SK-N-SH (cell line): Measurements from ENCODE around the gene RGL4.

Source experiments
- CTCF ChIP-seq: fragments of 200-600 bp; sonication (generic); IDR thresholded peaks from 2 replicates; pipeline ENCODE4 v1.6.1; 2017; ENCODE audit warnings: antibody characterized with exemption, mild to moderate bottlenecking, moderate library complexity
- EP300 ChIP-seq, 2 experiments: IDR thresholded peaks; 2 replicates each; pipeline versions ENCODE4 v1.4.0 to v1.6.1; 2012; ENCODE audit warnings: borderline replicate concordance in 1 of 2, low read depth in 1 of 2, low read length in 1 of 2
- EZH2phosphoT487 ChIP-seq: fragments of 200-600 bp; sonication (generic); IDR thresholded peaks from 2 replicates; pipeline ENCODE4 v1.6.1; 2017; ENCODE audit warnings: low read depth, mixed run types, mild to moderate bottlenecking, antibody characterized with exemption, moderate library complexity, borderline replicate concordance
- MAX ChIP-seq: IDR thresholded peaks from 2 replicates; pipeline ENCODE4 v1.4.0; 2012; ENCODE audit warnings: low read depth
- POLR2AphosphoS5 ChIP-seq: IDR thresholded peaks from 2 replicates; pipeline ENCODE4 v1.6.1; 2012; ENCODE audit warnings: low read depth, low read length
- RAD21 ChIP-seq: IDR thresholded peaks from 2 replicates; pipeline ENCODE4 v1.6.1; 2012; ENCODE audit warnings: mild to moderate bottlenecking, low read length
- REST ChIP-seq: IDR thresholded peaks from 2 replicates; pipeline ENCODE4 v1.6.1; 2012; ENCODE audit warnings: mild to moderate bottlenecking, low read depth, low read length, moderate library complexity
- RFX5 ChIP-seq: IDR thresholded peaks from 2 replicates; pipeline ENCODE4 v1.6.1; 2012; ENCODE audit warnings: mild to moderate bottlenecking, improper control_type of control experiment, low read length
- SIN3A ChIP-seq: IDR thresholded peaks from 2 replicates; pipeline ENCODE4 v1.6.1; 2012; ENCODE audit warnings: low read depth, mild to moderate bottlenecking, low read length, moderate library complexity, borderline replicate concordance
- SMC3 ChIP-seq: IDR thresholded peaks from 2 replicates; pipeline ENCODE4 v1.6.1; 2012; ENCODE audit warnings: low read depth, low read length, improper control_type of control experiment
- TAF1 ChIP-seq: IDR thresholded peaks from 2 replicates; pipeline ENCODE4 v1.6.1; 2012; ENCODE audit warnings: low read depth, mild to moderate bottlenecking, low read length, moderate library complexity, borderline replicate concordance
- TEAD4 ChIP-seq: IDR thresholded peaks from 2 replicates; pipeline ENCODE4 v1.4.0; 2012; ENCODE audit warnings: mild to moderate bottlenecking, borderline replicate concordance; ENCODE audit not compliant: insufficient read depth
- USF2 ChIP-seq: fragments of 150-350 bp; IDR thresholded peaks from 2 replicates; pipeline ENCODE4 v1.6.1; 2017; ENCODE audit warnings: antibody characterized with exemption, low read length, low read depth, borderline replicate concordance

- TF ChIP-seq CTCF (no peak), SIN3A (no peak), USF2 (no peak), EZH2phosphoT487 (no peak), TAF1 (no peak), POLR2AphosphoS5 (no peak), TEAD4 (no peak), REST (no peak), RFX5 (no peak), RAD21 (no peak), MAX (no peak), EP300 (IDR thresholded peaks at IDR 0.05; ENCODE audit: borderline replicate concordance in 1 of 2, low read depth in 1 of 2, low read length in 1 of 2) (no peak), SMC3 (no peak)
Measured at GRCh38 chr22:23677701-23677995, 13.2 kb upstream of the RGL4 start.
